ENCODE data around the gene BBS12.

Gene BBS12

GRCh38 chr4:122749704-122750454 is 17.4 kb downstream of the BBS12 start:
- Histone ChIP-seq H3K36me3 (ENCODE audit: low read length) (no peaks in the 10 kb centered on the region), H3K4me3 (ENCODE audit: insufficient read depth, low read length, poor library complexity, severe bottlenecking) (no peak overlapping the region), H3F3A (ENCODE audit: insufficient read depth) (no peaks in the 10 kb centered on the region), H3K79me2 (ENCODE audit: insufficient read depth, low read length) (no peaks in the 10 kb centered on the region), H4K20me1 (ENCODE audit: low read depth, low read length) (no peaks in the 10 kb centered on the region), H3K9me3 (ENCODE audit: insufficient read depth, low read length) (no peaks in the 10 kb centered on the region), H3K27ac (ENCODE audit: low read depth, low read length) (no peak overlapping the region), H3K4me2 (ENCODE audit: low read depth, low read length, poor library complexity, severe bottlenecking) (no peak overlapping the region), H2AFZ (ENCODE audit: low read depth, low read length, severe bottlenecking) (no peak overlapping the region), H3K9me2 (replicated peaks; ENCODE audit: insufficient read depth, low read length) (no peaks in the 10 kb centered on the region), H3K27me3 (ENCODE audit: low read length) (no peaks in the 10 kb centered on the region), H3K9ac (ENCODE audit: low read length) (no peak overlapping the region)
- TF ChIP-seq CTCF (IDR thresholded peaks at IDR 0.05; ENCODE audit: insufficient read depth, low read length, poor library complexity, severe bottlenecking) (no peak), EZH2phosphoT487 (conservative IDR thresholded peaks at IDR 0.05; ENCODE audit: low read length) (no peak)

GRCh38 chr4:122755675-122756074 is 23.2 kb downstream of the BBS12 start:
- no peak for TF ChIP-seq CTCF (IDR thresholded peaks at IDR 0.05; ENCODE audit: insufficient read depth, low read length, poor library complexity, severe bottlenecking)
- no peak for TF ChIP-seq EZH2phosphoT487 (conservative IDR thresholded peaks at IDR 0.05; ENCODE audit: low read length)
- Histone ChIP-seq H3K36me3 (ENCODE audit: low read length) (no peaks in the 10 kb centered on the region), H3K9me2 (replicated peaks; ENCODE audit: insufficient read depth, low read length) (no peaks in the 10 kb centered on the region), H3K4me3 (ENCODE audit: insufficient read depth, low read length, poor library complexity, severe bottlenecking) (no peak overlapping the region), H3F3A (ENCODE audit: insufficient read depth) (no peaks in the 10 kb centered on the region), H2AFZ (ENCODE audit: low read depth, low read length, severe bottlenecking) (no peak overlapping the region), H3K27ac (ENCODE audit: low read depth, low read length) (no peak overlapping the region), H3K79me2 (ENCODE audit: insufficient read depth, low read length) (no peaks in the 10 kb centered on the region), H4K20me1 (ENCODE audit: low read depth, low read length) (no peaks in the 10 kb centered on the region), H3K9ac (ENCODE audit: low read length) (no peak overlapping the region), H3K4me2 (ENCODE audit: low read depth, low read length, poor library complexity, severe bottlenecking) (no peak overlapping the region), H3K9me3 (ENCODE audit: insufficient read depth, low read length) (no peaks in the 10 kb centered on the region), H3K27me3 (ENCODE audit: low read length) (no peaks in the 10 kb centered on the region)

- H3K27ac ChIP-seq (ENCODE audit: low read depth, low read length), result no peak overlapping the region
- H3K4me2 ChIP-seq (ENCODE audit: low read depth, low read length, poor library complexity, severe bottlenecking), result no peak overlapping the region
- no peak overlapping the region for H3K4me3 ChIP-seq (ENCODE audit: insufficient read depth, low read length, poor library complexity, severe bottlenecking)
- TF ChIP-seq EZH2phosphoT487 (conservative IDR thresholded peaks at IDR 0.05; ENCODE audit: low read length), result no peak
- no peak for TF ChIP-seq CTCF (IDR thresholded peaks at IDR 0.05; ENCODE audit: insufficient read depth, low read length, poor library complexity, severe bottlenecking)
- no peaks in the 10 kb centered on the region for H3K9me3 ChIP-seq (ENCODE audit: insufficient read depth, low read length)
- no peaks in the 10 kb centered on the region for H3K9me2 ChIP-seq (replicated peaks; ENCODE audit: insufficient read depth, low read length)
- no peaks in the 10 kb centered on the region for H3K27me3 ChIP-seq (ENCODE audit: low read length)
- no peak overlapping the region for H2AFZ ChIP-seq (ENCODE audit: low read depth, low read length, severe bottlenecking)
- H3F3A ChIP-seq (ENCODE audit: insufficient read depth), result no peaks in the 10 kb centered on the region
- H3K9ac ChIP-seq (ENCODE audit: low read length), result no peak overlapping the region
- no peaks in the 10 kb centered on the region for H3K36me3 ChIP-seq (ENCODE audit: low read length)
- no peaks in the 10 kb centered on the region for H4K20me1 ChIP-seq (ENCODE audit: low read depth, low read length)
- H3K79me2 ChIP-seq (ENCODE audit: insufficient read depth, low read length), result no peaks in the 10 kb centered on the region
Measured at GRCh38 chr4:122758033-122758432, 25.5 kb downstream of the BBS12 start.

All from SU-DHL-6 (cell line).